Fibroblast of lung (primary cell): ENCODE data around the gene SNX33.
A peak's percentile ranks its signal among the peaks of the same experiment; 100 is the strongest.

Experiments
- EZH2 ChIP-seq: IDR thresholded peaks from 2 replicates; pipeline ENCODE4 v1.5.1; 2012; ENCODE audit warnings: low read length, control low read depth, mild to moderate bottlenecking; ENCODE audit errors: missing control alignments
- TF ChIP-seq, protein P1 (sequence below), 2 donors: IDR thresholded peaks in 1 of 2; conservative IDR thresholded peaks in 1 of 2; 1 replicate in 1 of 2; 2 replicates in 1 of 2; pipeline ENCODE4 v1.5.1; 2011 to 2012; ENCODE audit warnings: low read length in 2 of 2, control low read depth in 1 of 2, inconsistent platforms in 1 of 2, low read depth in 1 of 2, mild to moderate bottlenecking in 1 of 2

- no peak for TF ChIP-seq EZH2
- TF ChIP-seq, protein P1, sequence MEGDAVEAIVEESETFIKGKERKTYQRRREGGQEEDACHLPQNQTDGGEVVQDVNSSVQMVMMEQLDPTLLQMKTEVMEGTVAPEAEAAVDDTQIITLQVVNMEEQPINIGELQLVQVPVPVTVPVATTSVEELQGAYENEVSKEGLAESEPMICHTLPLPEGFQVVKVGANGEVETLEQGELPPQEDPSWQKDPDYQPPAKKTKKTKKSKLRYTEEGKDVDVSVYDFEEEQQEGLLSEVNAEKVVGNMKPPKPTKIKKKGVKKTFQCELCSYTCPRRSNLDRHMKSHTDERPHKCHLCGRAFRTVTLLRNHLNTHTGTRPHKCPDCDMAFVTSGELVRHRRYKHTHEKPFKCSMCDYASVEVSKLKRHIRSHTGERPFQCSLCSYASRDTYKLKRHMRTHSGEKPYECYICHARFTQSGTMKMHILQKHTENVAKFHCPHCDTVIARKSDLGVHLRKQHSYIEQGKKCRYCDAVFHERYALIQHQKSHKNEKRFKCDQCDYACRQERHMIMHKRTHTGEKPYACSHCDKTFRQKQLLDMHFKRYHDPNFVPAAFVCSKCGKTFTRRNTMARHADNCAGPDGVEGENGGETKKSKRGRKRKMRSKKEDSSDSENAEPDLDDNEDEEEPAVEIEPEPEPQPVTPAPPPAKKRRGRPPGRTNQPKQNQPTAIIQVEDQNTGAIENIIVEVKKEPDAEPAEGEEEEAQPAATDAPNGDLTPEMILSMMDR (conservative IDR thresholded peaks at IDR 0.05 in 1 of 2, IDR thresholded peaks at IDR 0.05 in 1 of 2; ENCODE audit: low read depth in 1 of 2, low read length in 2 of 2) = peak; percentile 45 to 47
Measured at GRCh38 chr15:75620841-75621391, 26.8 kb upstream of the SNX33 start.
